NCI-H526 treated with DMSO at 0.1 percent for 48 hours (cell line): ENCODE results near the gene RAPGEF2.
"Not testable (repeated sequence)": the region's sequence is repeated elsewhere in the genome, so short reads cannot be mapped to it uniquely, and the experiment has no call there.

ENCODE experiments used
- DNase-seq: peaks from one replicate; lab custom pipeline; 2025; lab: John Stamatoyannopoulos, UW

RAPGEF2 gene

GRCh38 chr4:159369256-159369655 is 266.4 kb downstream of the RAPGEF2 start:
- no peak for DNase-seq

GRCh38 chr4:159370286-159370685 is 267.4 kb downstream of the RAPGEF2 start:
- DNase-seq: no peak

- no peak for DNase-seq
Observed at GRCh38 chr4:159374749-159375530, 272.1 kb downstream of the RAPGEF2 start.

- no peak for DNase-seq
Observed at GRCh38 chr4:159376289-159376688, 273.4 kb downstream of the RAPGEF2 start.

GRCh38 chr4:159378056-159378616 is 275.3 kb downstream of the RAPGEF2 start:
- DNase-seq: no peak

- not testable (repeated sequence) for DNase-seq
Observed at GRCh38 chr4:159379064-159379463, 276.2 kb downstream of the RAPGEF2 start.

GRCh38 chr4:159379836-159380235 is 277.0 kb downstream of the RAPGEF2 start:
- DNase-seq: no peak

- no peak for DNase-seq
Observed at GRCh38 chr4:159382856-159383561, 280.1 kb downstream of the RAPGEF2 start.

- no peak for DNase-seq
Observed at GRCh38 chr4:159383562-159383931, 280.7 kb downstream of the RAPGEF2 start.

GRCh38 chr4:159384017-159384416 is 281.1 kb downstream of the RAPGEF2 start:
- DNase-seq: no peak

GRCh38 chr4:159384632-159385031 is 281.8 kb downstream of the RAPGEF2 start:
- no peak for DNase-seq

GRCh38 chr4:159386620-159387019 is 283.7 kb downstream of the RAPGEF2 start:
- no peak for DNase-seq

GRCh38 chr4:159389756-159390155 is 286.9 kb downstream of the RAPGEF2 start:
- no peak for DNase-seq

- DNase-seq: no peak
Observed at GRCh38 chr4:159390648-159391047, 287.8 kb downstream of the RAPGEF2 start.

GRCh38 chr4:159395693-159396092 is 292.8 kb downstream of the RAPGEF2 start:
- DNase-seq: no peak

- DNase-seq: no peak
Observed at GRCh38 chr4:159396151-159396550, 293.3 kb downstream of the RAPGEF2 start.

GRCh38 chr4:159398236-159398638 is 295.4 kb downstream of the RAPGEF2 start:
- no peak for DNase-seq

- DNase-seq: no peak
Observed at GRCh38 chr4:159400558-159401225, 297.8 kb downstream of the RAPGEF2 start.

- DNase-seq: no peak
Observed at GRCh38 chr4:159401226-159401712, 298.4 kb downstream of the RAPGEF2 start.

- DNase-seq: no peak
Observed at GRCh38 chr4:159401791-159402380, 299.0 kb downstream of the RAPGEF2 start.
